ENCODE results near the gene GLTPD2.
"Not testable (repeated sequence)": the region's sequence is repeated elsewhere in the genome, so short reads cannot be mapped to it uniquely, and the experiment has no call there.

Gene GLTPD2

GRCh38 chr17:4807605-4808377 is 19.0 kb downstream of the GLTPD2 start:
- no peak for DNase-seq (ENCODE audit: low read depth, low spot score)

- DNase-seq (ENCODE audit: low read depth, low spot score), result no peak
Measured at GRCh38 chr17:4808378-4808767, 19.6 kb downstream of the GLTPD2 start.

DNA sequence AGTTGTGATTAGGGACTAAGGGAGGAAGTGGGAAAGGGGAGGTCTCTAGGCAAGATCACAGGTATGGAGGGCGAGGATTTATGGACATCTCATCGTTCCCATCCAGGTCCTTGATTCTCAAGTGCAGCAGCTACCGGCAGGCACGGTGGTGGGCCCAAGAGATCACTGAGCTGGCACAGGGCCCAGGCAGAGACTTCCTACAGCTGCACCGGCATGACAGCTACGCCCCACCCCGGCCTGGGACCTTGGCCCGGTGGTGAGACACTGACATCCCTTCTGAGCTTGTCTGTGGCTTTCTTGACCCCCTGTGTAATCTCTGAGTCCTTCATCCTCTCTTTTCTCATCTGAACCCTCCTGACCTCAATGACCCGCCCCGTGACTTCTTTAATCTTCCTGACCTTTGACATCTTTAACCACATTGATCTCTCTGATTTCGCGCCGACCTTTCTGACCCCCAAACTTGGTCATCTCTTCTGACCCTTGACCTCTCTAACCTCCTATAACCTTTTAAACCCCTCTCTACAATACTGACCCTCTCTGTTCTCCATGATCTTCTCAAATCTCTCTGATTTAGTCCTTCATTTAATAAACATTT is 22.0 kb downstream of the GLTPD2 start:
- no peak for DNase-seq (ENCODE audit: low read depth, low spot score)

- no peak for DNase-seq (ENCODE audit: low read depth, low spot score)
Measured at GRCh38 chr17:4811471-4811870, 22.7 kb downstream of the GLTPD2 start.

DNA sequence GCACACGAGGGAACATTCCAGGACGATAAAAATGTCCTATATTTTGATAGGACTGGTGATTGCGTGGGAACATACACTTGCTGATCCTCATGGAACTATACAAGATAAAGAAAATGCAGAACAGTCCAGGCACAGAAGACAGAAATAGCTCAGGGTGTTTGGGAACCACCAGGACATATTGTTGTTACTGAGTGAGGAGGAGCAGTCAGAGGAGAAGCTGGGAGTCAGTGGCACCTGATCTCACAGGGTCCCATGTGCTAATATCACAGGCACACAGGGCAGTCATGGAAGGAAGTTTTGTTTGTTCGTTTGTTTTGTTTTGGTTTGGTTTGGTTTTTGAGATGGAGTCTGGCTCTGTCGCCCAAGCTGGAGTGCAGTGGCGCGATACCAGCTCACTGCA is 23.9 kb downstream of the GLTPD2 start:
- DNase-seq (ENCODE audit: low read depth, low spot score), result no peak

DNA sequence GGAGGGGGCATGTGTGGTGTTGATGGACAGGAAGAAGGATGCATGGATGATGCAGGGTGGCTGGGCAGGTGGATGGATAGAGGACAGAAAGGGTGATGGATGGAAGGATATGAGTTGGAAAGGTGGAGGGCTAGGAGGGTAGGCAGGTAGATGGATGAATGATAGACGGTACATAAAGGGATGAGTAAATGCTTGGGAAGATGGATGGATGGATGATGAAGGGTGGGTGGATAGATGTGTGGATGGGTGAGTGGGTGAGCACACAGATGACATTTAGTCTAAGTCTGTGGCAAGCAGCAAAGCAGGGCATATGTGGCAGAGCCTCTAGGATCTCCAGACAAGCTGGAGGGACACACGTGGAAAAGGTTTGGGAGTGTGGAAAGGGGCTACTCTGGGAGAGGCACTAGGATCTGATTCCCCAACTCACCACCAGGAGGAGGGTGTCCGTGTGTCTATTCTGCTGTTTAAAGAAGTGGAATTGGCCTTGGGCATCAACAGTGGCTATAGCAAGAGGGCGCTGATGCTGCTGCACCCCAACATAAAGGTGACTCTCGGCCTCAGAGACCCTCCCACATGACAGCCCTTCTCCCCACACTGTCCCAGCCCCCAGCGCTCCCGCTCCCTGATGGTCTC is 26.4 kb downstream of the GLTPD2 start:
- no peak for DNase-seq (ENCODE audit: low read depth, low spot score)

- no peak for DNase-seq (ENCODE audit: low read depth, low spot score)
Measured at GRCh38 chr17:4816826-4817225, 28.1 kb downstream of the GLTPD2 start.

- no peak for DNase-seq (ENCODE audit: low read depth, low spot score)
Measured at GRCh38 chr17:4818276-4818675, 29.5 kb downstream of the GLTPD2 start.

GRCh38 chr17:4822835-4823234 is 34.1 kb downstream of the GLTPD2 start:
- DNase-seq (ENCODE audit: low read depth, low spot score), result no peak

GRCh38 chr17:4823373-4824089 is 34.8 kb downstream of the GLTPD2 start:
- no peak for DNase-seq (ENCODE audit: low read depth, low spot score)

GRCh38 chr17:4827399-4827798 is 38.6 kb downstream of the GLTPD2 start:
- DNase-seq (ENCODE audit: low read depth, low spot score), result no peak

DNA sequence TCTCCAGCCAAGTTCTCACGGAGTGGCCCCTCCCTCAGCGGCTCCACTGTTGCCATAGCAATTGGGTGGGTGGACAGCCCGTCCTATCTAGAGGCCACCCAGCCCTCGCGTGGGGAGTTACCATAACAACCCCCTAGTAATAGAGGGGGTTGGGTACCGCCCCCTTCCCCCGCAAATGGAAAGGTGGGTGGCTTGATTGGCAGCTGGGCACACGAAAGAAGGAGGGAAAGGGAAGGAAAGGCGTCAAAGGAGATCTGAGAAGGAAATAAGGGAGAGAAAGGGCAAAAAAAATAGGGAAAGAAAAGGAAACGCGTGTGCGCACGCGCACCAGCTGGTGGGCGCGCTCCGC is 44.0 kb downstream of the GLTPD2 start:
- DNase-seq (ENCODE audit: low read depth, low spot score), result not testable (repeated sequence)

DNA sequence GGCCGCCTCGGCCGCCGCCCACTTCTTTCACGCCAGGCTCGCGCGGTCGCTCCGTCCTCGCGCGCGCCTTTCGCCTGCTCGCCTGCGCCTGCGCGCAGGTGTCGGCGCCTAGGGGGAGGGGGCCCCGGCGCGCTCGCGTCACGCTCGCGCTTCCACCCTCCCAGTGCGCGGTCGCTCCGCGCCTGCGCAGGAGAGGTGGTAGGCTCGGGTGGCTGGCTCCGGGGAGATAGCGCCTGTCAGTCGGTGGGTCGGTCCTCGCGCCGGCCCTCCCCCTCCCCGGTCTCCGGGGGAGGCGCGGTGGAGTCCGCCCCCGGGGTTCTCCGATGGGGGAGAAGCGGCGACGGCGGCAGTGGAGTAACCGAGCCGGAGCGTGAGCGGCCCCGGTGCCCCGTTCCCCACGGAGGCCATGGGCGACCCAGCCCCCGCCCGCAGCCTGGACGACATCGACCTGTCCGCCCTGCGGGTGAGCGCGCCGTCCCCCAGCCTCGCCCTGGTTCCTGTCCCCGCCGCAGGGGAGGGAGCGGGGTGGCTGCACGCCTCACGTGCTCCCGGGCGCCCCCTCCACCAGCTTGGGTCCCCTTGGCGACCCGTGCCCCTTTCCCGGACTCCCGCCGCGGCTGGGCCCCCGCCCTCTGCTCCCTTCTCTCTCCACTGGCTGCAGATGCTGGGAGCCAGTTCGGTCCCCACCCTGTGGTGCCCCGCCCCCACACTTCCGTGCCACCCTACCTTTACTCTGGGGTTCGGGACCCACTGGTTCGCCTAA is 44.6 kb downstream of the GLTPD2 start, which contains the start of gene MINK1:
MINK1 (plus strand) TSS at position 163 of the 763 bp plus-strand sequence; CDS start at position 407, 244 bp downstream.
- DNase-seq (ENCODE audit: low read depth, low spot score), result peak; percentile 73

DNA sequence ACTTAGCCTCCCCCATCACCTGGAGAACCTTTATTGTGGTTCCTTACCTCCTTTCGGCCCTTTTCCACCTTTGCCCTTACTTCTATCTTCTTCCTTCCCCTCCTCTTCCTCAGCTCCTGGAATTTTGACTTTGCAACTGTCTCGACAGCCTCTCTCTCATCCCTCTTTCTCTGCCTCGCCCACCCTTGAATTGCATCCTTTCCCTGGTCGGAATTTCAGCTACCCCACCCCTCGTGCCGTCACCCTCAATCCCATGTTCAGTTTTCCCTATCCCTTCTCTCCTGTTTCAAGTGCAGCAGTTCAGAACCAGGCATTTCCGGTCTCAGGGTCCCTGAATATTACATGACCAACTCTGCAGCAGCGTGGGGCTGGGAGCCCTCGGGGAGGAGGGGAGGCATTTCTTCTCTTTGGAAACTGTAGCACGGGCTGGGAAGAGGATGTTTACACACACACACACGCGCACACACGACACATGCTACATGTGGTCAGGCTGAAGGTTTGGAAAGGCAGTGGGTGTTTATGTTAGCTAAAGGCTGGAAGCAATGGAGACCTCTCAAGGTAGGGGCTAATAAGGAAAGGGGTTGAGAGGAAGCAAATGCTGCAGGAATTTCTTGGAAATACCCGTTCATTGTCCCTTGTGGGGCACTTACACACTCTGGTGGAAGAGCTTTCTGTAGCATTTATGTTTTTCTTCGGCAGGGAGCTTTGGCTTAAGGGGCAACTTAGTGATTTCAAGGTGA is 45.3 kb downstream of the GLTPD2 start:
- DNase-seq (ENCODE audit: low read depth, low spot score), result no peak

DNA sequence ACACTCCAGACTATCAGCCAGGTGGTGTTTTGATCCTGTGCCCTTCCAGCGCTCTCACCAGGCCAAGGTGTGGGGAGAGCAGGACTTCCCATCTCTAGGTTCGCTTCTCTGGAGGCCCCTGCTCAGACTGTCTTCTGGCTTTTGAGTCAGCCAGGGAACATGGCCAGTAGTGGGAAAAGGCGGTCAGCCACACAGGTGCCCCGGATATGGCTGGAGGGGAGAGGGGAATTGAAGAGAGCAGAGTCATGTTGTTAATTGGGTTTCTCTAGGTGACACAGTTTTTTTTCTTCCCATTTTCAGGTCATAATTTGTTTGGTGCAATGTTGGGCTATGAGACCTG is 45.9 kb downstream of the GLTPD2 start:
- DNase-seq (ENCODE audit: low read depth, low spot score), result no peak

- DNase-seq (ENCODE audit: low read depth, low spot score), result no peak
Measured at GRCh38 chr17:4836221-4836620, 47.5 kb downstream of the GLTPD2 start.

GRCh38 chr17:4837471-4838308 is 48.9 kb downstream of the GLTPD2 start:
- no peak for DNase-seq (ENCODE audit: low read depth, low spot score)

GRCh38 chr17:4838309-4838785 is 49.6 kb downstream of the GLTPD2 start:
- DNase-seq (ENCODE audit: low read depth, low spot score), result no peak

GRCh38 chr17:4839221-4839620 is 50.5 kb downstream of the GLTPD2 start:
- DNase-seq (ENCODE audit: low read depth, low spot score), result no peak

All from brain pericyte (primary cell).